SK-N-SH (cell line): Measurements from ENCODE around the gene VPS25. TPM values are rescaled to one million over a fixed set of nuclear protein-coding genes. Genes with fewer than 3 reads are reported as not detected.

ENCODE experiments used
- CTCF ChIA-PET: fragments of 300-600, 350-600 bp; formaldehyde crosslinking; extraction: SDS; loops from one replicate; lab custom pipeline; 2021; lab: Yijun Ruan, JAX
- POLR2A ChIA-PET: fragments of 350-600 bp; sonication (Branson Sonifier 250); formaldehyde crosslinking; extraction: SDS; loops from one replicate; lab custom pipeline; 2020; ENCODE audit warnings: antibody characterized with exemption, inconsistent platforms; lab: Yijun Ruan, JAX
- DNase-seq: peaks from one replicate; pipeline ENCODE4 v3.0.0; 2012
- H2AFZ ChIP-seq: fragments of 200-600 bp; sonication (generic); 2 replicates; pipeline ENCODE4 v1.8.1; 2016; ENCODE audit warnings: antibody characterized with exemption, mild to moderate bottlenecking, low read depth
- H3F3A ChIP-seq: fragments of 200-600 bp; sonication (generic); replicated peaks from 2 replicates; pipeline ENCODE3; 2016; ENCODE audit warnings: antibody characterized with exemption, mild to moderate bottlenecking; ENCODE audit not compliant: insufficient read depth
- H3K27ac ChIP-seq, 2 experiments: fragments of 200-500 bp in 1 of 2; fragments of 200-600 bp in 1 of 2; sonication (Bioruptor generic) in 1 of 2; sonication (generic), shearing (Covaris generic) in 1 of 2; 2 replicates each; pipeline versions ENCODE4 v1.5.1 to v1.6.1; 2014 to 2016; ENCODE audit warnings: low read depth in 2 of 2, inconsistent platforms in 1 of 2, low read length in 1 of 2, mild to moderate bottlenecking in 1 of 2, mixed read lengths in 1 of 2
- H3K27me3 ChIP-seq: fragments of 200-600 bp; sonication (generic), shearing (Covaris generic); 2 replicates; pipeline ENCODE4 v1.6.1; 2016; ENCODE audit warnings: mixed run types; ENCODE audit not compliant: insufficient read depth
- H3K36me3 ChIP-seq, 2 experiments: fragments of 200-500 bp in 1 of 2; fragments of 200-600 bp in 1 of 2; sonication (Bioruptor generic) in 1 of 2; sonication (generic) in 1 of 2; replicated peaks in 1 of 2; 2 replicates each; pipeline versions ENCODE3 to v1.5.1; 2014 to 2016; ENCODE audit warnings: low read length in 1 of 2, mild to moderate bottlenecking in 1 of 2; ENCODE audit not compliant: insufficient read depth in 2 of 2, control insufficient read depth in 1 of 2
- H3K4me1 ChIP-seq, 2 experiments: fragments of 200-500 bp in 1 of 2; fragments of 200-600 bp in 1 of 2; sonication (Bioruptor generic) in 1 of 2; sonication (generic), shearing (Covaris generic) in 1 of 2; 2 replicates each; pipeline versions ENCODE4 v1.5.1 to v1.6.1; 2014 to 2016; ENCODE audit warnings: low read depth in 1 of 2, low read length in 1 of 2, mixed run types in 1 of 2; ENCODE audit not compliant: insufficient read depth in 2 of 2, control insufficient read depth in 1 of 2
- H3K4me2 ChIP-seq: fragments of 200-600 bp; sonication (generic), shearing (Covaris generic); 2 replicates; pipeline ENCODE4 v1.6.1; 2017; ENCODE audit warnings: mixed run types
- H3K4me3 ChIP-seq, 2 experiments: fragments of 200-500 bp in 1 of 2; fragments of 200-600 bp in 1 of 2; sonication (Bioruptor generic) in 1 of 2; sonication (generic), shearing (Covaris generic) in 1 of 2; 2 replicates each; pipeline versions ENCODE4 v1.5.1 to v1.8.1; 2014 to 2016; ENCODE audit warnings: low read depth in 2 of 2, inconsistent platforms in 1 of 2, low read length in 1 of 2, mild to moderate bottlenecking in 1 of 2, mixed read lengths in 1 of 2, moderate library complexity in 1 of 2
- H3K79me2 ChIP-seq: fragments of 200-600 bp; sonication (generic); 2 replicates; pipeline ENCODE4 v1.8.1; 2017; ENCODE audit warnings: mild to moderate bottlenecking; ENCODE audit not compliant: insufficient read depth
- H3K9ac ChIP-seq: fragments of 200-600 bp; sonication (generic); 2 replicates; pipeline ENCODE4 v1.6.1; 2017; ENCODE audit warnings: mixed run types
- H3K9me2 ChIP-seq: fragments of 200-600 bp; sonication (generic); 2 replicates; pipeline ENCODE4 v1.6.1; 2017; ENCODE audit warnings: mixed run types
- H3K9me3 ChIP-seq: fragments of 200-600 bp; sonication (generic); 2 replicates; pipeline ENCODE4 v1.6.1; 2017; ENCODE audit warnings: mixed run types, mild to moderate bottlenecking, moderate library complexity
- H4K20me1 ChIP-seq: fragments of 200-600 bp; sonication (generic); 2 replicates; pipeline ENCODE4 v1.6.1; 2017; ENCODE audit warnings: mild to moderate bottlenecking, mixed run types; ENCODE audit not compliant: insufficient read depth
- CHD2 ChIP-seq: fragments of 150-350 bp; IDR thresholded peaks from 2 replicates; pipeline ENCODE4 v1.6.1; 2018; ENCODE audit warnings: low read length; ENCODE audit not compliant: partially characterized antibody
- EP300 ChIP-seq, 2 experiments: IDR thresholded peaks; 2 replicates each; pipeline versions ENCODE4 v1.4.0 to v1.6.1; 2012; ENCODE audit warnings: borderline replicate concordance in 1 of 2, low read depth in 1 of 2, low read length in 1 of 2
- FOXJ3 ChIP-seq: sonication (generic); formaldehyde crosslinking; IDR thresholded peaks from 2 replicates; pipeline ENCODE4 v1.5.1; 2020; ENCODE audit warnings: mild to moderate bottlenecking, missing genetic modification reagents
- GATA2 ChIP-seq: sonication (generic); formaldehyde crosslinking; IDR thresholded peaks from 2 replicates; pipeline ENCODE4 v1.5.0; 2020; ENCODE audit warnings: mild to moderate bottlenecking, missing genetic modification reagents
- IRF3 ChIP-seq: fragments of 150-350 bp; IDR thresholded peaks from 2 replicates; pipeline ENCODE4 v1.6.1; 2016; ENCODE audit warnings: mild to moderate bottlenecking, low read depth, low read length
- JUND ChIP-seq: IDR thresholded peaks from 2 replicates; pipeline ENCODE4 v1.4.0; 2012
- NFIC ChIP-seq: IDR thresholded peaks from 2 replicates; pipeline ENCODE4 v1.4.0; 2012; ENCODE audit warnings: borderline replicate concordance
- RCOR1 ChIP-seq: fragments of 150-350 bp; IDR thresholded peaks from 2 replicates; pipeline ENCODE4 v1.6.1; 2017; ENCODE audit warnings: antibody characterized with exemption, low read length
- RFX5 ChIP-seq: IDR thresholded peaks from 2 replicates; pipeline ENCODE4 v1.6.1; 2012; ENCODE audit warnings: mild to moderate bottlenecking, improper control_type of control experiment, low read length
- TAF1 ChIP-seq: IDR thresholded peaks from 2 replicates; pipeline ENCODE4 v1.6.1; 2012; ENCODE audit warnings: low read depth, mild to moderate bottlenecking, low read length, moderate library complexity, borderline replicate concordance
- TCF12 ChIP-seq: IDR thresholded peaks from 2 replicates; pipeline ENCODE4 v1.4.0; 2012
- TEAD4 ChIP-seq: IDR thresholded peaks from 2 replicates; pipeline ENCODE4 v1.4.0; 2012; ENCODE audit warnings: mild to moderate bottlenecking, borderline replicate concordance; ENCODE audit not compliant: insufficient read depth
- USF1 ChIP-seq: IDR thresholded peaks from 2 replicates; pipeline ENCODE4 v1.4.0; 2012; ENCODE audit warnings: low read depth, borderline replicate concordance
- ZBTB33 ChIP-seq: IDR thresholded peaks from 2 replicates; pipeline ENCODE4 v1.4.0; 2012; ENCODE audit warnings: low read depth, borderline replicate concordance
- WGBS: methylation state at CpG from one replicate; pipeline ENCODE4 v1.1.6; 2017; ENCODE audit warnings: low lambda C conversion rate; 5-methylcytosine and 5-hydroxymethylcytosine counted together
- polyA plus RNA-seq, 3 experiments: library from polyadenylated mRNA; depleted of rRNA; stranded (reverse); fragments of >200 nt; gene quantifications; 2 replicates each; pipeline ENCODE4 v1.2.3, GENCODE V29; 2012
- TF ChIP-seq, protein P1 (sequence below): fragments of 150-350 bp; IDR thresholded peaks from 2 replicates; pipeline ENCODE4 v1.6.1; 2017; ENCODE audit warnings: antibody characterized with exemption, low read length, low read depth, borderline replicate concordance
- TF ChIP-seq, protein P2 (sequence below): fragments of 200-600 bp; sonication (generic); IDR thresholded peaks from 2 replicates; pipeline ENCODE4 v1.6.1; 2017; ENCODE audit warnings: antibody characterized with exemption, mild to moderate bottlenecking, moderate library complexity

VPS25 gene
- polyA plus RNA-seq, 1 of the 3 experiments (the other 2 are of a cell fraction) = 127 TPM

- DNase-seq = no peak
- 90% methylated on average over 17 of the region's 18 CpGs for WGBS
- Histone ChIP-seq H3K4me2 (no peak overlapping the region), H3K79me2 (peaks cover 18% of the 10 kb centered on the region; the same call in 1 of the 2 replicates), H3K9ac (no peak overlapping the region), H3F3A (peaks cover 8% of the 10 kb centered on the region), H2AFZ (no peak overlapping the region), H3K36me3 (no peaks in the 10 kb centered on the region), H3K27me3 (no peaks in the 10 kb centered on the region), H3K4me1 (peaks cover 7 to 15% of the 10 kb centered on the region in 2 experiments; a peak in 1 of 4 replicates), H4K20me1 (no peaks in the 10 kb centered on the region), H3K4me3 (no peak overlapping the region), H3K9me3 (no peaks in the 10 kb centered on the region), H3K27ac (no peak overlapping the region), H3K9me2 (no peaks in the 10 kb centered on the region)
- TF ChIP-seq, protein P1, sequence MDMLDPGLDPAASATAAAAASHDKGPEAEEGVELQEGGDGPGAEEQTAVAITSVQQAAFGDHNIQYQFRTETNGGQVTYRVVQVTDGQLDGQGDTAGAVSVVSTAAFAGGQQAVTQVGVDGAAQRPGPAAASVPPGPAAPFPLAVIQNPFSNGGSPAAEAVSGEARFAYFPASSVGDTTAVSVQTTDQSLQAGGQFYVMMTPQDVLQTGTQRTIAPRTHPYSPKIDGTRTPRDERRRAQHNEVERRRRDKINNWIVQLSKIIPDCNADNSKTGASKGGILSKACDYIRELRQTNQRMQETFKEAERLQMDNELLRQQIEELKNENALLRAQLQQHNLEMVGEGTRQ = no peak
- TF ChIP-seq ZBTB33 (no peak), TEAD4 (no peak), CHD2 (no peak), FOXJ3 (CRISPR knock-in tag) (no peak), EP300 (IDR thresholded peaks at IDR 0.05; ENCODE audit: borderline replicate concordance in 1 of 2, low read depth in 1 of 2, low read length in 1 of 2) (no peak), NFIC (no peak), RCOR1 (no peak), IRF3 (no peak), TCF12 (no peak), RFX5 (no peak), USF1 (no peak), JUND (no peak), TAF1 (no peak), GATA2 (CRISPR knock-in tag) (no peak)
- TF ChIP-seq, protein P2, sequence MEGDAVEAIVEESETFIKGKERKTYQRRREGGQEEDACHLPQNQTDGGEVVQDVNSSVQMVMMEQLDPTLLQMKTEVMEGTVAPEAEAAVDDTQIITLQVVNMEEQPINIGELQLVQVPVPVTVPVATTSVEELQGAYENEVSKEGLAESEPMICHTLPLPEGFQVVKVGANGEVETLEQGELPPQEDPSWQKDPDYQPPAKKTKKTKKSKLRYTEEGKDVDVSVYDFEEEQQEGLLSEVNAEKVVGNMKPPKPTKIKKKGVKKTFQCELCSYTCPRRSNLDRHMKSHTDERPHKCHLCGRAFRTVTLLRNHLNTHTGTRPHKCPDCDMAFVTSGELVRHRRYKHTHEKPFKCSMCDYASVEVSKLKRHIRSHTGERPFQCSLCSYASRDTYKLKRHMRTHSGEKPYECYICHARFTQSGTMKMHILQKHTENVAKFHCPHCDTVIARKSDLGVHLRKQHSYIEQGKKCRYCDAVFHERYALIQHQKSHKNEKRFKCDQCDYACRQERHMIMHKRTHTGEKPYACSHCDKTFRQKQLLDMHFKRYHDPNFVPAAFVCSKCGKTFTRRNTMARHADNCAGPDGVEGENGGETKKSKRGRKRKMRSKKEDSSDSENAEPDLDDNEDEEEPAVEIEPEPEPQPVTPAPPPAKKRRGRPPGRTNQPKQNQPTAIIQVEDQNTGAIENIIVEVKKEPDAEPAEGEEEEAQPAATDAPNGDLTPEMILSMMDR = no peak
- CTCF ChIA-PET = interaction anchor here (0.9 to 1.3 kb wide), 3 partner anchors 24 to 219 kb away, joined by 4 to 5 read pairs (median 4); partner anchors contain the start of genes PSMC3IP and RAMP2
- POLR2A ChIA-PET = no interaction called here
Measured at GRCh38 chr17:42796066-42796758, 23.0 kb downstream of the VPS25 start.
